Endothelial cell of umbilical vein (primary cell): Measurements from ENCODE around the gene SUPT16H. TPM values are rescaled to one million over a fixed set of nuclear protein-coding genes. Genes with fewer than 3 reads are reported as not detected.
"Not testable (repeated sequence)": the region's sequence is repeated elsewhere in the genome, so short reads cannot be mapped to it uniquely, and the experiment has no call there.

Source experiments
- BruUV-seq: library from RNA; stranded (reverse); fragments of 400-500 nt; replicated peaks from 2 replicates; lab custom pipeline; 2021; lab: Mats Ljungman, UMichigan
- CTCF ChIA-PET: fragments of 300-600, 350-600 bp; sonication (Branson Sonifier 250); formaldehyde crosslinking; loops from one replicate; lab custom pipeline; 2021; ENCODE audit warnings: antibody characterized with exemption, inconsistent platforms; lab: Charles Lee
- POLR2A ChIA-PET: fragments of 300-600, 350-600 bp; sonication (Branson Sonifier 250); formaldehyde crosslinking; loops from one replicate; lab custom pipeline; 2021; ENCODE audit warnings: antibody characterized with exemption, inconsistent platforms; lab: Charles Lee
- DNase-seq: peaks from one replicate; pipeline ENCODE4 v3.0.0-alpha.2; 2011; ENCODE audit warnings: low read depth, low spot score
- FAIRE-seq: peaks from 2 replicates; lab custom pipeline; 2011; peaks lifted over from hg19 to GRCh38; lab: Jason Lieb, UNC
- H2AFZ ChIP-seq: 2 replicates; pipeline ENCODE4 v1.6.0; 2012; ENCODE audit warnings: low read depth, low read length, control low read depth, inconsistent platforms
- H3K27ac ChIP-seq: 2 replicates; pipeline ENCODE4 v1.5.1; 2011; ENCODE audit warnings: low read depth, mild to moderate bottlenecking, control low read depth, low read length, moderate library complexity; ENCODE audit not compliant: insufficient read depth
- H3K27me3 ChIP-seq, 2 experiments: 2 replicates each; pipeline versions ENCODE4 v1.6.0 to v1.6.1; 2011; ENCODE audit warnings: low read length in 2 of 2, mixed read lengths in 1 of 2; ENCODE audit not compliant: control insufficient read depth in 2 of 2, insufficient read depth in 2 of 2
- H3K36me3 ChIP-seq, 2 experiments: 2 replicates in 1 of 2; 3 replicates in 1 of 2; pipeline ENCODE4 v1.5.1; 2011; ENCODE audit warnings: low read length in 2 of 2, mild to moderate bottlenecking in 1 of 2, moderate library complexity in 1 of 2; ENCODE audit not compliant: control insufficient read depth in 2 of 2, insufficient read depth in 2 of 2; ENCODE audit errors: extremely low read depth in 1 of 2
- H3K4me1 ChIP-seq: 3 replicates; pipeline ENCODE4 v1.5.1; 2011; ENCODE audit warnings: mild to moderate bottlenecking, low read length; ENCODE audit not compliant: control insufficient read depth, insufficient read depth; ENCODE audit errors: extremely low read depth
- H3K4me2 ChIP-seq: 2 replicates; pipeline ENCODE4 v1.6.1; 2011; ENCODE audit warnings: low read length, control low read depth, mixed read lengths; ENCODE audit not compliant: insufficient read depth
- H3K4me3 ChIP-seq, 3 experiments: fragments of 200-600 bp in 1 of 3; sonication (generic), shearing (Covaris generic) in 1 of 3; replicated peaks in 1 of 3; 2 replicates each; pipeline ENCODE4 v1.5.1; 2011 to 2016; ENCODE audit warnings: control low read depth in 3 of 3, low read length in 3 of 3, mild to moderate bottlenecking in 2 of 3, inconsistent platforms in 1 of 3, low read depth in 1 of 3, moderate library complexity in 1 of 3; ENCODE audit not compliant: insufficient read depth in 1 of 3
- H3K79me2 ChIP-seq: 2 replicates; pipeline ENCODE4 v1.6.0; 2012; ENCODE audit warnings: low read length, inconsistent platforms; ENCODE audit not compliant: control insufficient read depth, insufficient read depth
- H3K9ac ChIP-seq: replicated peaks from 2 replicates; pipeline ENCODE3; 2011; ENCODE audit warnings: low read length, control low read depth; ENCODE audit not compliant: insufficient read depth; ENCODE audit errors: extremely low read depth
- H3K9me1 ChIP-seq: replicated peaks from 3 replicates; pipeline ENCODE4 v1.6.0; 2011; ENCODE audit warnings: mild to moderate bottlenecking, low read length; ENCODE audit not compliant: control insufficient read depth, insufficient read depth; ENCODE audit errors: extremely low read depth
- H3K9me3 ChIP-seq: replicated peaks from 2 replicates; pipeline ENCODE4 v1.5.1; 2012; ENCODE audit warnings: low read length, inconsistent platforms; ENCODE audit not compliant: control insufficient read depth, insufficient read depth
- H4K20me1 ChIP-seq: replicated peaks from 2 replicates; pipeline ENCODE3; 2011; ENCODE audit warnings: mild to moderate bottlenecking, low read length; ENCODE audit not compliant: control insufficient read depth, insufficient read depth; ENCODE audit errors: extremely low read depth
- CTCF ChIP-seq, 2 donors: IDR thresholded peaks; 1 replicate in 1 of 2; 2 replicates in 1 of 2; pipeline ENCODE4 v1.5.1; 2011; ENCODE audit warnings: low read length in 2 of 2, mild to moderate bottlenecking in 2 of 2, moderate library complexity in 2 of 2, control low read depth in 1 of 2, inconsistent platforms in 1 of 2, low read depth in 1 of 2; ENCODE audit not compliant: insufficient read depth in 1 of 2; ENCODE audit errors: extremely low read depth in 1 of 2
- EZH2 ChIP-seq: IDR thresholded peaks from 2 replicates; pipeline ENCODE4 v1.6.1; 2012; ENCODE audit warnings: borderline replicate concordance, low read depth, mild to moderate bottlenecking, moderate library complexity, low read length, inconsistent platforms; ENCODE audit not compliant: severe bottlenecking
- FOS ChIP-seq: IDR thresholded peaks from 2 replicates; pipeline ENCODE4 v1.6.1; 2011; ENCODE audit warnings: mild to moderate bottlenecking, low read length, moderate library complexity, borderline replicate concordance; ENCODE audit not compliant: insufficient read depth
- GATA2 ChIP-seq: IDR thresholded peaks from 2 replicates; pipeline ENCODE4 v1.7.0; 2011; ENCODE audit warnings: low read depth, mild to moderate bottlenecking, moderate library complexity, mixed read lengths, low read length; ENCODE audit not compliant: insufficient read length, insufficient read depth
- JUN ChIP-seq: IDR thresholded peaks from 2 replicates; pipeline ENCODE4 v1.6.1; 2011; ENCODE audit warnings: borderline replicate concordance, low read depth; ENCODE audit not compliant: insufficient read length, insufficient read depth
- MAX ChIP-seq: IDR thresholded peaks from 2 replicates; pipeline ENCODE4 v1.6.1; 2011; ENCODE audit not compliant: insufficient read depth, insufficient read length
- MYC ChIP-seq: IDR thresholded peaks from one replicate; pipeline ENCODE4 v1.6.1; 2011; ENCODE audit warnings: mild to moderate bottlenecking, low read depth, low read length
- POLR2A ChIP-seq: IDR thresholded peaks from 2 replicates; pipeline ENCODE4 v1.6.1; 2012; ENCODE audit warnings: low read depth, mild to moderate bottlenecking, control low read depth, low read length
- POLR2AphosphoS5 ChIP-seq: IDR thresholded peaks from 2 replicates; pipeline ENCODE4 v1.6.1; 2012; ENCODE audit warnings: low read depth, mild to moderate bottlenecking, control low read depth, low read length, moderate library complexity; ENCODE audit not compliant: insufficient read depth
- dilution Hi-C: fragments of 300-500 bp; cut with MboI; formaldehyde crosslinking; loops from one replicate; pipeline ENCODE4 v1.15.0; 2019; ENCODE audit warnings: low sequenced_read_pairs; ENCODE audit not compliant: extremely low pct_ligation_motif_present
- intact Hi-C: fragments of 100-400 bp; cut with micrococcal nuclease; formaldehyde crosslinking; loops from one replicate; pipeline ENCODE4 v1.10.0; 2022
- polyA plus RNA-seq, 4 experiments: library from polyadenylated mRNA; depleted of rRNA in 3 of 4; stranded (reverse) in 3 of 4; unstranded in 1 of 4; fragments of >200 nt; gene quantifications; 2 replicates each; pipeline versions ENCODE4 v1.2.1 to v1.2.3, GENCODE V29; 2011 to 2012; ENCODE audit warnings: missing spikeins in 1 of 4
- total RNA-seq: library from RNA; stranded (reverse); gene quantifications from 2 replicates; pipeline ENCODE4 v1.2.3, GENCODE V29; 2021

SUPT16H gene
- total and polyA plus RNA-seq, 2 donors (not counting 3 experiments of a cell fraction or from before 2014, with no cell fraction given) = 53.1 to 100 TPM

GRCh38 chr14:21373980-21374379 is 9.8 kb downstream of the SUPT16H start:
- dilution Hi-C loops = no loop called here
- TF ChIP-seq FOS (no peak), MAX (no peak), EZH2 (no peak), CTCF (IDR thresholded peaks at IDR 0.05; ENCODE audit: extremely low read depth in 1 of 2, insufficient read depth in 1 of 2, low read depth in 1 of 2, low read length in 2 of 2) (no peak), GATA2 (no peak), MYC (no peak), POLR2AphosphoS5 (no peak), JUN (no peak), POLR2A (no peak)
- Histone ChIP-seq H3K27ac (no peak overlapping the region), H3K4me2 (no peak overlapping the region), H3K9me3 (no peaks in the 10 kb centered on the region), H3K9me1 (no peaks in the 10 kb centered on the region), H3K4me3 (no peak overlapping the region), H3K36me3 (peaks cover 4 to 11% of the 10 kb centered on the region in 2 experiments), H3K79me2 (peaks cover 53% of the 10 kb centered on the region), H4K20me1 (no peaks in the 10 kb centered on the region), H3K27me3 (no peaks in the 10 kb centered on the region), H3K4me1 (no peaks in the 10 kb centered on the region), H2AFZ (no peak overlapping the region), H3K9ac (no peak overlapping the region)
- POLR2A ChIA-PET = no interaction called here
- FAIRE-seq (no peak), DNase-seq (no peak)
- CTCF ChIA-PET = no interaction called here
- BruUV-seq = no TSS peak
- intact Hi-C loops = no loop called here

- H3K9me1 ChIP-seq, H4K20me1 ChIP-seq, BruUV-seq, H3K4me1 ChIP-seq, dilution Hi-C loops, H3K4me3 ChIP-seq, FAIRE-seq, DNase-seq, H3K9me3 ChIP-seq, intact Hi-C loops, H3K27ac ChIP-seq, H2AFZ ChIP-seq, H3K4me2 ChIP-seq, H3K9ac ChIP-seq, H3K27me3 ChIP-seq: not testable (repeated sequence)
- H3K79me2 ChIP-seq = peaks cover 42% of the 10 kb centered on the region
- H3K36me3 ChIP-seq = peaks cover 9 to 17% of the 10 kb centered on the region in 2 experiments
- POLR2A ChIA-PET = interaction anchor here (0.6 kb wide), 1 partner anchor 73 kb away, joined by 3 read pairs; no protein-coding TSS in a partner anchor
- CTCF ChIA-PET = interaction anchor here (0.6 kb wide), 1 partner anchor 134 kb away, joined by 3 read pairs; no protein-coding TSS in a partner anchor
These were observed 11.0 kb downstream of the SUPT16H start for GRCh38 chr14:21372814-21373213.
